IMR-90 (cell line): ENCODE data around the gene YPEL1. TPM values are rescaled to one million over a fixed set of nuclear protein-coding genes. Genes with fewer than 3 reads are reported as not detected.

ENCODE experiments used
- ATAC-seq: fragments of 200-7000 bp; cut with Tn5 transposase; 2 replicates; pipeline ENCODE4 v1.9.1; 2020; ENCODE audit warnings: low read depth, mild to moderate bottlenecking, moderate library complexity
- BruUV-seq: library from RNA; stranded (reverse); fragments of 400-500 nt; replicated peaks from 2 replicates; lab custom pipeline; 2021; lab: Mats Ljungman, UMichigan
- CTCF ChIA-PET: fragments of 300-600 bp; formaldehyde crosslinking; extraction: SDS; loops from one replicate; lab custom pipeline; 2021; ENCODE audit warnings: antibody characterized with exemption; lab: Yijun Ruan, JAX
- POLR2A ChIA-PET: fragments of 300-600 bp; sonication (Branson Sonifier 250); formaldehyde crosslinking; loops from one replicate; lab custom pipeline; 2022; ENCODE audit warnings: antibody characterized with exemption; ENCODE audit not compliant: unreplicated experiment; lab: Charles Lee
- DNase-seq: peaks from one replicate; pipeline ENCODE4 v3.0.0; 2013
- H2AFZ ChIP-seq: replicated peaks from 2 replicates; pipeline ENCODE3; 2013; ENCODE audit warnings: low read length, mild to moderate bottlenecking; ENCODE audit not compliant: poor library complexity
- H2AK5ac ChIP-seq: 2 replicates; pipeline ENCODE4 v1.6.1; 2013; ENCODE audit warnings: low read depth, low read length, inconsistent platforms
- H2AK9ac ChIP-seq: replicated peaks from 2 replicates; pipeline ENCODE3; 2013; ENCODE audit warnings: mild to moderate bottlenecking, low read depth, low read length, moderate library complexity; ENCODE audit not compliant: poor library complexity
- H2BK120ac ChIP-seq: 2 replicates; pipeline ENCODE4 v1.6.1; 2013; ENCODE audit warnings: low read depth, low read length, inconsistent platforms
- H2BK15ac ChIP-seq: 3 replicates; pipeline ENCODE4 v1.6.1; 2013; ENCODE audit warnings: low read depth, low read length, inconsistent platforms
- H2BK20ac ChIP-seq: 2 replicates; pipeline ENCODE4 v1.6.1; 2013; ENCODE audit warnings: low read depth, mild to moderate bottlenecking, inconsistent platforms, low read length, moderate library complexity
- H2BK5ac ChIP-seq: 2 replicates; pipeline ENCODE4 v1.6.1; 2013; ENCODE audit warnings: mild to moderate bottlenecking, low read depth, low read length, inconsistent platforms; ENCODE audit not compliant: poor library complexity, severe bottlenecking
- H3K14ac ChIP-seq: replicated peaks from 2 replicates; pipeline ENCODE4 v1.6.1; 2013; ENCODE audit warnings: low read depth, low read length, inconsistent platforms
- H3K18ac ChIP-seq: 2 replicates; pipeline ENCODE4 v1.6.1; 2013; ENCODE audit warnings: low read depth, low read length, control low read depth
- H3K23ac ChIP-seq: 2 replicates; pipeline ENCODE4 v1.6.1; 2013; ENCODE audit warnings: low read depth, low read length, inconsistent platforms
- H3K27ac ChIP-seq: 2 replicates; pipeline ENCODE4 v1.5.1; 2013; ENCODE audit warnings: mild to moderate bottlenecking, control low read depth, low read length; ENCODE audit not compliant: insufficient read depth
- H3K27me3 ChIP-seq: 2 replicates; pipeline ENCODE4 v1.6.1; 2013; ENCODE audit warnings: low read length; ENCODE audit not compliant: control insufficient read depth, insufficient read depth
- H3K36me3 ChIP-seq: 2 replicates; pipeline ENCODE4 v1.6.1; 2013; ENCODE audit warnings: low read length, mixed read lengths; ENCODE audit not compliant: control insufficient read depth, insufficient read depth
- H3K4ac ChIP-seq: 2 replicates; pipeline ENCODE4 v1.6.1; 2013; ENCODE audit warnings: low read depth, low read length, inconsistent platforms
- H3K4me1 ChIP-seq: 2 replicates; pipeline ENCODE4 v1.6.1; 2013; ENCODE audit warnings: low read length, mixed read lengths; ENCODE audit not compliant: control insufficient read depth, insufficient read depth
- H3K4me2 ChIP-seq: 2 replicates; pipeline ENCODE4 v1.6.1; 2013; ENCODE audit warnings: low read depth, mild to moderate bottlenecking, control low read depth, low read length, moderate library complexity
- H3K4me3 ChIP-seq: 2 replicates; pipeline ENCODE4 v1.5.1; 2013; ENCODE audit warnings: low read depth, mild to moderate bottlenecking, control low read depth, low read length, moderate library complexity; ENCODE audit not compliant: insufficient read depth
- H3K56ac ChIP-seq: 2 replicates; pipeline ENCODE4 v1.6.1; 2013; ENCODE audit warnings: low read length, inconsistent platforms; ENCODE audit not compliant: insufficient read depth; ENCODE audit errors: extremely low read depth
- H3K79me1 ChIP-seq, 2 experiments: 2 replicates each; pipeline ENCODE4 v1.6.1; 2013; ENCODE audit warnings: low read length in 2 of 2, inconsistent platforms in 1 of 2, low read depth in 1 of 2
- H3K9ac ChIP-seq: 2 replicates; pipeline ENCODE4 v1.6.1; 2013; ENCODE audit warnings: low read depth, low read length, control low read depth
- H3K9me1 ChIP-seq: 2 replicates; pipeline ENCODE4 v1.6.1; 2013; ENCODE audit warnings: low read length, inconsistent platforms; ENCODE audit not compliant: insufficient read depth
- H3K9me3 ChIP-seq: 2 replicates; pipeline ENCODE4 v1.6.1; 2013; ENCODE audit warnings: low read length; ENCODE audit not compliant: control insufficient read depth, insufficient read depth
- H4K20me1 ChIP-seq: 2 replicates; pipeline ENCODE4 v1.6.1; 2013; ENCODE audit warnings: low read length, inconsistent platforms; ENCODE audit not compliant: insufficient read depth
- H4K5ac ChIP-seq: 2 replicates; pipeline ENCODE4 v1.6.1; 2013; ENCODE audit warnings: mild to moderate bottlenecking, low read depth, low read length, control low read depth
- H4K8ac ChIP-seq, 2 experiments: 2 replicates each; pipeline ENCODE4 v1.6.1; 2013; ENCODE audit warnings: low read depth in 2 of 2, low read length in 2 of 2, control low read depth in 1 of 2, inconsistent platforms in 1 of 2
- H4K91ac ChIP-seq: 2 replicates; pipeline ENCODE4 v1.6.1; 2013; ENCODE audit warnings: low read depth, low read length, inconsistent platforms; ENCODE audit not compliant: insufficient read depth
- CEBPB ChIP-seq: IDR thresholded peaks from 2 replicates; pipeline ENCODE4 v1.6.1; 2012; ENCODE audit warnings: low read depth, low read length, improper control_type of control experiment
- FOS ChIP-seq: fragments of 150-350 bp; IDR thresholded peaks from 2 replicates; pipeline ENCODE4 v1.6.1; 2016; ENCODE audit warnings: low read depth, low read length
- MAFK ChIP-seq: IDR thresholded peaks from 2 replicates; pipeline ENCODE4 v1.6.1; 2012; ENCODE audit warnings: low read depth, low read length, improper control_type of control experiment
- MAZ ChIP-seq: IDR thresholded peaks from 2 replicates; pipeline ENCODE4 v1.6.1; 2012; ENCODE audit warnings: low read depth, mild to moderate bottlenecking, low read length, improper control_type of control experiment, moderate library complexity, borderline replicate concordance
- MXI1 ChIP-seq: IDR thresholded peaks from 2 replicates; pipeline ENCODE4 v1.6.1; 2012; ENCODE audit warnings: low read depth, mild to moderate bottlenecking, low read length, moderate library complexity, borderline replicate concordance
- POLR2A ChIP-seq: IDR thresholded peaks from 2 replicates; pipeline ENCODE4 v1.6.1; 2012; ENCODE audit warnings: mild to moderate bottlenecking, low read depth, low read length
- SMC3 ChIP-seq: fragments of 150-350 bp; IDR thresholded peaks from 2 replicates; pipeline ENCODE4 v1.6.1; 2016; ENCODE audit warnings: low read depth, mild to moderate bottlenecking, antibody characterized with exemption, low read length, moderate library complexity
- WGBS, 2 experiments: methylation state at CpG; one replicate each; pipeline versions ENCODE4 v1.1.5 to v1.1.7; 2013; ENCODE audit warnings: missing lambda C conversion rate in 2 of 2; ENCODE audit not compliant: insufficient read length in 1 of 2; ENCODE audit errors: extremely low coverage in 2 of 2; 5-methylcytosine and 5-hydroxymethylcytosine counted together
- dilution Hi-C: fragments of 300-500 bp; cut with HindIII; formaldehyde crosslinking; loops from one replicate; pipeline ENCODE4 v1.14.3; 2018; ENCODE audit warnings: low sequenced_read_pairs; ENCODE audit not compliant: unreplicated experiment
- in situ Hi-C: fragments of 300-500 bp; cut with MboI; formaldehyde crosslinking; loops from 3 replicates; pipeline ENCODE4 v1.14.3; 2019; ENCODE audit warnings: low sequenced_read_pairs, inconsistent platforms, mixed read lengths
- intact Hi-C: fragments of 100-400 bp; cut with micrococcal nuclease; formaldehyde crosslinking; loops from 2 replicates; pipeline ENCODE4 v1.10.0; 2022
- polyA plus RNA-seq, 3 experiments: library from polyadenylated mRNA; depleted of rRNA; stranded (reverse); fragments of >200 nt; gene quantifications; 2 replicates each; pipeline ENCODE4 v1.2.3, GENCODE V29; 2012; ENCODE audit warnings: low replicate concordance in 1 of 3
- total RNA-seq: library from RNA; depleted of rRNA; stranded (reverse); fragments of >200 nt; gene quantifications from 2 replicates; pipeline ENCODE4 v1.2.3, GENCODE V29; 2012

YPEL1 gene
- total and polyA plus RNA-seq, 2 of the 4 experiments (the other 2 are of a cell fraction): 0.72 to 1.3 TPM

DNA sequence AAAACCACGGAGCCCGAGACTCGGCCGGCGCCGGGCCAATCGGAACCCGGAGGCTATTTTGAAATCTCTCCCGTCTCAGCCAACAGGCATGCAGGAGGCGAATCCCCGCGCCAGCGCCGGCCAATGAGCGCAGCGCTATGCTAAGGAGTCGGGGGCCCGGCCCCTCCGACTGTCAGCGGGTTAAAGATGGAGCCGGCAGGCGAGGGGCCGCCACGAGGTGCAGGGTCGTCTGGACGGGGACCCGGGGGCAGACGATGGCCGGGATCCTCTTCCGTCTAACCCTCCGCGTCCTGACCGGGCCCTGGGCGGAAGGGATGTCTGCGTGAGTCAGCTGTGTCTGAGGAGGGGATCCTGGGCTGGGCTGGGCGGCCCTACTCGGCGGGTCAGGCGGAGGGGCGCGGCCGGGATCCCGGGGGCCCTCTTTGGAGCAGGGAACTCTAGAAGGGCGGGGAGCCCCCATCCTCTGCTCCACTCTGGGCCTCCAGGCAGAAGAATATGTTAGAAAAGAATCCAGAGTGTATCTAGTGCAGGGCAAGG, 83.5 kb downstream of the YPEL1 start:
- Histone ChIP-seq H3K79me1 (peaks cover 3 to 29% of the 10 kb centered on the region in 2 experiments; a peak in 3 of 4 replicates), H3K18ac (no peak overlapping the region), H2BK15ac (no peak overlapping the region), H3K14ac (0 out of 2 replicates have a peak overlapping the region, but pooled peaks have one; percentile 79), H3K27ac (peak overlapping the region; percentile 66; the same call in 1 of the 2 replicates), H3K4me3 (peak overlapping the region; percentile 84), H4K8ac (peak overlapping the region; percentile 28 to 62; a peak in 1 of 4 replicates), H3K9ac (peak overlapping the region; percentile 66), H3K4me2 (peak overlapping the region; percentile 68), H3K4me1 (peaks cover 8% of the 10 kb centered on the region), H3K36me3 (peaks cover 2% of the 10 kb centered on the region; the same call in 1 of the 2 replicates), H2BK20ac (no peak overlapping the region), H2BK120ac (no peak overlapping the region), H3K4ac (peak overlapping the region; percentile 65; the same call in 1 of the 2 replicates), H3K9me3 (no peaks in the 10 kb centered on the region), H4K5ac (no peak overlapping the region), H2AFZ (peak overlapping the region; percentile 99), H4K91ac (0 out of 2 replicates have a peak overlapping the region, but pooled peaks have one; percentile 53), H3K23ac (0 out of 2 replicates have a peak overlapping the region, but pooled peaks have one; percentile 56), H2AK9ac (peak overlapping the region; percentile 95), H3K27me3 (no peaks in the 10 kb centered on the region), H2BK5ac (peak overlapping the region; percentile 56), H2AK5ac (peak overlapping the region; percentile 34; the same call in 1 of the 2 replicates), H4K20me1 (no peaks in the 10 kb centered on the region), H3K9me1 (peaks cover 14% of the 10 kb centered on the region), H3K56ac (no peak overlapping the region)
- ATAC-seq: peak; percentile 97
- POLR2A ChIA-PET: no interaction called here
- intact Hi-C loops: no loop called here
- no TSS peak for BruUV-seq
- DNase-seq: peak; percentile 81
- dilution Hi-C loops: no loop called here
- 1% methylated on average over 34 of the region's 44 CpGs; no CpG with 5 or more reads in 1 of the 2 experiments for WGBS, 2 experiments
- CTCF ChIA-PET: no interaction called here
- peak; percentile 88 for TF ChIP-seq MXI1
- 0 out of 2 replicates have a peak, but pooled peaks have one; percentile 37 for TF ChIP-seq POLR2A
- TF ChIP-seq CEBPB: peak; percentile 78
- peak; percentile 10; the same call in 1 of the 2 replicates for TF ChIP-seq FOS
- TF ChIP-seq SMC3: no peak
- peak; percentile 35; the same call in 1 of the 2 replicates for TF ChIP-seq MAZ
- TF ChIP-seq MAFK: no peak
- in situ Hi-C loops: no loop called here
